Endothelial cell of umbilical vein (primary cell): ENCODE measurements around the gene MSANTD7.

Experiments used
- CTCF ChIP-seq, 2 donors: IDR thresholded peaks; 1 replicate in 1 of 2; 2 replicates in 1 of 2; pipeline ENCODE4 v1.5.1; 2011; ENCODE audit warnings: low read length in 2 of 2, mild to moderate bottlenecking in 2 of 2, moderate library complexity in 2 of 2, control low read depth in 1 of 2, inconsistent platforms in 1 of 2, low read depth in 1 of 2; ENCODE audit not compliant: insufficient read depth in 1 of 2; ENCODE audit errors: extremely low read depth in 1 of 2
- EZH2 ChIP-seq: IDR thresholded peaks from 2 replicates; pipeline ENCODE4 v1.6.1; 2012; ENCODE audit warnings: borderline replicate concordance, low read depth, mild to moderate bottlenecking, moderate library complexity, low read length, inconsistent platforms; ENCODE audit not compliant: severe bottlenecking
- JUN ChIP-seq: IDR thresholded peaks from 2 replicates; pipeline ENCODE4 v1.6.1; 2011; ENCODE audit warnings: borderline replicate concordance, low read depth; ENCODE audit not compliant: insufficient read length, insufficient read depth
- MYC ChIP-seq: IDR thresholded peaks from one replicate; pipeline ENCODE4 v1.6.1; 2011; ENCODE audit warnings: mild to moderate bottlenecking, low read depth, low read length

- TF ChIP-seq CTCF (IDR thresholded peaks at IDR 0.05; ENCODE audit: extremely low read depth in 1 of 2, insufficient read depth in 1 of 2, low read depth in 1 of 2, low read length in 2 of 2) (no peak), MYC (no peak), JUN (no peak), EZH2 (no peak)
Observed at GRCh38 chr10:14876764-14877163, 38.7 kb downstream of the MSANTD7 start.
